ENCODE data around the gene MXRA8.

Gene MXRA8

GRCh38 chr1:1348420-1349255 is 9.7 kb downstream of the MXRA8 start:
- no peak for DNase-seq (ENCODE audit: low read depth)

GRCh38 chr1:1347663-1348419 is 10.5 kb downstream of the MXRA8 start:
- DNase-seq (ENCODE audit: low read depth) = no peak

- DNase-seq (ENCODE audit: low read depth) = no peak
Observed at GRCh38 chr1:1347026-1347595, 11.2 kb downstream of the MXRA8 start.

- no peak for DNase-seq (ENCODE audit: low read depth)
Observed at GRCh38 chr1:1346501-1346890, 11.9 kb downstream of the MXRA8 start.

GRCh38 chr1:1345860-1346500 is 12.4 kb downstream of the MXRA8 start:
- no peak for DNase-seq (ENCODE audit: low read depth)

GRCh38 chr1:1345384-1345783 is 13.0 kb downstream of the MXRA8 start:
- no peak for DNase-seq (ENCODE audit: low read depth)

GRCh38 chr1:1344655-1345361 is 13.5 kb downstream of the MXRA8 start:
- no peak for DNase-seq (ENCODE audit: low read depth)

- DNase-seq (ENCODE audit: low read depth) = no peak
Observed at GRCh38 chr1:1343811-1344421, 14.4 kb downstream of the MXRA8 start.

GRCh38 chr1:1342584-1343115 is 15.7 kb downstream of the MXRA8 start:
- no peak for DNase-seq (ENCODE audit: low read depth)

- no peak for DNase-seq (ENCODE audit: low read depth)
Observed at GRCh38 chr1:1342061-1342562, 16.2 kb downstream of the MXRA8 start.

- DNase-seq (ENCODE audit: low read depth) = no peak
Observed at GRCh38 chr1:1341549-1342021, 16.8 kb downstream of the MXRA8 start.

GRCh38 chr1:1340791-1341548 is 17.4 kb downstream of the MXRA8 start:
- no peak for DNase-seq (ENCODE audit: low read depth)

GRCh38 chr1:1340185-1340584 is 18.2 kb downstream of the MXRA8 start:
- DNase-seq (ENCODE audit: low read depth) = no peak

- DNase-seq (ENCODE audit: low read depth) = no peak
Observed at GRCh38 chr1:1338278-1338677, 20.1 kb downstream of the MXRA8 start.

GRCh38 chr1:1337793-1338147 is 20.6 kb downstream of the MXRA8 start:
- DNase-seq (ENCODE audit: low read depth) = no peak

- DNase-seq (ENCODE audit: low read depth) = no peak
Observed at GRCh38 chr1:1336931-1337792, 21.2 kb downstream of the MXRA8 start.

GRCh38 chr1:1336446-1336845 is 21.9 kb downstream of the MXRA8 start:
- DNase-seq (ENCODE audit: low read depth) = no peak

- no peak for DNase-seq (ENCODE audit: low read depth)
Observed at GRCh38 chr1:1335792-1336248, 22.5 kb downstream of the MXRA8 start.

GRCh38 chr1:1335283-1335682 is 23.1 kb downstream of the MXRA8 start:
- no peak for DNase-seq (ENCODE audit: low read depth)

All from activated gamma-delta T cell treated with anti-CD3 and anti-CD28 coated beads, Interleukin-2, amount 50 U/mL, for 16 hours (primary cell).